Measurements from ENCODE around the gene PRDM16.

- TF ChIP-seq CTCF (conservative IDR thresholded peaks at IDR 0.05; ENCODE audit: low read length) (no peak), EZH2phosphoT487 (IDR thresholded peaks at IDR 0.05; ENCODE audit: borderline replicate concordance, low read depth, low read length) (no peak)
Measured at GRCh38 chr1:3422638-3423037, 353.6 kb downstream of the PRDM16 start.
